Hepatocyte (in vitro differentiated cells): ENCODE results near the gene ZSCAN18. TPM values are rescaled to one million over a fixed set of nuclear protein-coding genes. Genes with fewer than 3 reads are reported as not detected.

ENCODE experiments used
- DNase-seq: peaks from one replicate; pipeline ENCODE4 v3.0.0-alpha.2; 2016; ENCODE audit warnings: low spot score
- H2AFZ ChIP-seq: fragments of 200-600 bp; sonication (generic); 2 replicates; pipeline ENCODE4 v1.6.0; 2016; ENCODE audit warnings: antibody characterized with exemption, mild to moderate bottlenecking
- H3K27ac ChIP-seq: fragments of 200-600 bp; sonication (generic); 2 replicates; pipeline ENCODE4 v1.5.1; 2016; ENCODE audit warnings: mild to moderate bottlenecking
- H3K27me3 ChIP-seq: fragments of 200-600 bp; sonication (generic); 2 replicates; pipeline ENCODE4 v1.6.1; 2016
- H3K36me3 ChIP-seq: fragments of 200-600 bp; sonication (generic); replicated peaks from 2 replicates; pipeline ENCODE4 v1.5.1; 2016; ENCODE audit warnings: low read depth; ENCODE audit not compliant: insufficient read depth
- H3K4me1 ChIP-seq: fragments of 200-600 bp; sonication (generic); 2 replicates; pipeline ENCODE4 v1.5.1; 2016; ENCODE audit warnings: mild to moderate bottlenecking, moderate library complexity; ENCODE audit not compliant: insufficient read depth
- H3K4me2 ChIP-seq: fragments of 200-600 bp; sonication (generic); 2 replicates; pipeline ENCODE4 v1.6.0; 2016
- H3K4me3 ChIP-seq: fragments of 200-600 bp; sonication (generic); 2 replicates; pipeline ENCODE4 v1.5.1; 2016; ENCODE audit warnings: mild to moderate bottlenecking
- H3K79me2 ChIP-seq: fragments of 200-600 bp; sonication (generic); 2 replicates; pipeline ENCODE4 v1.6.0; 2017; ENCODE audit warnings: mild to moderate bottlenecking
- H3K9me2 ChIP-seq: fragments of 200-600 bp; sonication (generic); replicated peaks from 2 replicates; pipeline ENCODE4 v1.6.0; 2017; ENCODE audit warnings: mild to moderate bottlenecking; ENCODE audit not compliant: insufficient read depth
- H3K9me3 ChIP-seq: fragments of 200-600 bp; sonication (generic); 2 replicates; pipeline ENCODE4 v1.5.1; 2016; ENCODE audit warnings: low read depth, mild to moderate bottlenecking
- H4K20me1 ChIP-seq: fragments of 200-600 bp; sonication (generic); 2 replicates; pipeline ENCODE4 v1.6.0; 2016; ENCODE audit warnings: mild to moderate bottlenecking; ENCODE audit not compliant: insufficient read depth, poor library complexity, severe bottlenecking
- EZH2 ChIP-seq: fragments of 200-600 bp; sonication (generic); IDR thresholded peaks from 2 replicates; pipeline ENCODE4 v1.6.1; 2016; ENCODE audit warnings: antibody characterized with exemption, mild to moderate bottlenecking, borderline replicate concordance
- EZH2phosphoT487 ChIP-seq: fragments of 200-600 bp; sonication (generic); IDR thresholded peaks from one replicate; pipeline ENCODE4 v1.6.1; 2018; ENCODE audit warnings: antibody characterized with exemption, mild to moderate bottlenecking, low read depth, moderate library complexity; ENCODE audit not compliant: unreplicated experiment, severe bottlenecking
- WGBS: methylation state at CpG from one replicate; pipeline ENCODE4 v1.1.6; 2016; ENCODE audit warnings: low lambda C conversion rate; ENCODE audit errors: missing lambda C conversion rate; 5-methylcytosine and 5-hydroxymethylcytosine counted together
- polyA plus RNA-seq: library from polyadenylated mRNA; unstranded; fragments of >200 nt; fragmentation: Nextera tagmentation; extraction: Ambion mirVana; gene quantifications from 2 replicates; pipeline ENCODE4 v1.2.1, GENCODE V29; 2016
- total RNA-seq: library from RNA; depleted of rRNA; stranded (reverse); fragments of >200 nt; gene quantifications from 2 replicates; pipeline ENCODE4 v1.2.3, GENCODE V29; 2014
- TF ChIP-seq, protein P1 (sequence below): fragments of 200-600 bp; sonication (generic); IDR thresholded peaks from 2 replicates; pipeline ENCODE4 v1.5.1; 2016; ENCODE audit warnings: antibody characterized with exemption, mild to moderate bottlenecking; ENCODE audit not compliant: poor library complexity

The ZSCAN18 gene
- total and polyA plus RNA-seq, 2 experiments from 2014 or later = 49.8 to 59.1 TPM

DNA sequence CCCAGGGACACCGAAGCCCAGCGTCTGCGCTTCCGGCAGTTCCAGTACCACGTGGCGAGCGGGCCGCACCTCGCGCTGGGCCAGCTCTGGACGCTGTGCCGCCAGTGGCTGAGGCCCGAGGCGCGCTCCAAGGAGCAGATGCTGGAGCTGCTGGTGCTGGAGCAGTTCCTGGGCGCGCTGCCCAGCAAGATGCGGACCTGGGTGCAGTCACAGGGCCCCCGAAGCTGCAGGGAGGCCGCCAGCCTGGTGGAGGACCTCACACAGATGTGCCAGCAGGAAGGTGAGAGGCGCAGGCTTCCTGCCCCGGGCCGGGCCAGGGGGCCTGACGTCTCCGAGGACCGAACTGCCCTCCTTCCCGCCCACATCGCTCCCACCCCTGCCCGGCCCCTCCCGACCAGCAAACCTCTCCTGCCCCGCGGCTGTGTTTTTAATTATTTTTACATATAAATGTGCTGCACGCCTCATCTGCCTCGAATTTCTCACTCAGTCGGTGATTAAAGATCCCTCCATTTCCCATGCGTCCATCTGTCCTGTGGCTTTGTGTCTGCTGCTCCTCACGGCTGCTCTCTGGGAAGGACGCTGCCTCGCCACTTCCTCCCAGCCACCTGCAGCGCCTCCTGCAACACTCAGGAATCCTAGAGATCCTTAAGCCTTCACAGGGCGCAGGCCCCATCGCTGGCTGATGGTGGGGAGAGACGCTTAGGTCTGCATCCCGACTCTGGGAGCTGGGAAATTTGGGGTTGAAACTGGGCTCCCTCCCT, 59.9 kb downstream of the ZSCAN18 start:
- Histone ChIP-seq H3K9me2 (no peaks in the 10 kb centered on the region), H3K9me3 (no peaks in the 10 kb centered on the region), H3K27me3 (no peaks in the 10 kb centered on the region), H3K36me3 (no peaks in the 10 kb centered on the region), H3K27ac (no peak overlapping the region), H4K20me1 (no peaks in the 10 kb centered on the region), H2AFZ (no peak overlapping the region), H3K79me2 (no peaks in the 10 kb centered on the region), H3K4me1 (no peaks in the 10 kb centered on the region), H3K4me2 (no peak overlapping the region), H3K4me3 (no peak overlapping the region)
- 66% methylated on average over 31 of the region's 44 CpGs for WGBS
- TF ChIP-seq EZH2phosphoT487 = no peak
- no peak for TF ChIP-seq EZH2
- TF ChIP-seq, protein P1, sequence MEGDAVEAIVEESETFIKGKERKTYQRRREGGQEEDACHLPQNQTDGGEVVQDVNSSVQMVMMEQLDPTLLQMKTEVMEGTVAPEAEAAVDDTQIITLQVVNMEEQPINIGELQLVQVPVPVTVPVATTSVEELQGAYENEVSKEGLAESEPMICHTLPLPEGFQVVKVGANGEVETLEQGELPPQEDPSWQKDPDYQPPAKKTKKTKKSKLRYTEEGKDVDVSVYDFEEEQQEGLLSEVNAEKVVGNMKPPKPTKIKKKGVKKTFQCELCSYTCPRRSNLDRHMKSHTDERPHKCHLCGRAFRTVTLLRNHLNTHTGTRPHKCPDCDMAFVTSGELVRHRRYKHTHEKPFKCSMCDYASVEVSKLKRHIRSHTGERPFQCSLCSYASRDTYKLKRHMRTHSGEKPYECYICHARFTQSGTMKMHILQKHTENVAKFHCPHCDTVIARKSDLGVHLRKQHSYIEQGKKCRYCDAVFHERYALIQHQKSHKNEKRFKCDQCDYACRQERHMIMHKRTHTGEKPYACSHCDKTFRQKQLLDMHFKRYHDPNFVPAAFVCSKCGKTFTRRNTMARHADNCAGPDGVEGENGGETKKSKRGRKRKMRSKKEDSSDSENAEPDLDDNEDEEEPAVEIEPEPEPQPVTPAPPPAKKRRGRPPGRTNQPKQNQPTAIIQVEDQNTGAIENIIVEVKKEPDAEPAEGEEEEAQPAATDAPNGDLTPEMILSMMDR = no peak
- DNase-seq = no peak

- no peak overlapping the region for H3K4me3 ChIP-seq
- H3K27me3 ChIP-seq = no peaks in the 10 kb centered on the region
- H2AFZ ChIP-seq = no peak overlapping the region
- H3K79me2 ChIP-seq = no peaks in the 10 kb centered on the region
- no peaks in the 10 kb centered on the region for H4K20me1 ChIP-seq
- 84% methylated on average over 8 of the region's 8 CpGs for WGBS
- no peaks in the 10 kb centered on the region for H3K36me3 ChIP-seq
- H3K4me2 ChIP-seq = no peak overlapping the region
- H3K27ac ChIP-seq = no peak overlapping the region
- H3K9me3 ChIP-seq = no peaks in the 10 kb centered on the region
- H3K9me2 ChIP-seq = no peaks in the 10 kb centered on the region
- DNase-seq = no peak
- no peaks in the 10 kb centered on the region for H3K4me1 ChIP-seq
- TF ChIP-seq EZH2 = no peak
- TF ChIP-seq EZH2phosphoT487 = no peak
- TF ChIP-seq, protein P1 = no peak
Observed at GRCh38 chr19:58035863-58036262, 62.2 kb downstream of the ZSCAN18 start.

DNA sequence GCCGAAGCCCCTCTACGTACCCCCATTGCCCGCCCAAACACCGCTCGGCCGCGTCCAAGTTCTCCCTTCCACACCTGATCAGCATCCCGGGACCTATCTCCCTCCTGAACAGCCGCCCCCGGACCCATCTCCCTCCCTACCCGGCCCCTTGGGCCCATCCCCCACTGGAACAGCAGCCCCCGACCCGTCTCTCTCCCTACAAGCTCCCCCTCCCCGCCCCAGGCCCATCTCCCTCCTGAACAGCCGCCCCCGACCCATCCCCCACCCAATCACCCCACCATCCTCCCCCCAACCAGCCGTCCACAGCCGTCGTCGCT, 63.6 kb downstream of the ZSCAN18 start:
- WGBS = 33% methylated on average over 1 of the region's 20 CpGs
- peak overlapping the region; percentile 56 for H2AFZ ChIP-seq
- no peaks in the 10 kb centered on the region for H3K9me2 ChIP-seq
- H4K20me1 ChIP-seq = no peaks in the 10 kb centered on the region
- peak overlapping the region; percentile 52 for H3K4me3 ChIP-seq
- peak overlapping the region; percentile 72 for H3K4me2 ChIP-seq
- no peaks in the 10 kb centered on the region for H3K36me3 ChIP-seq
- H3K27ac ChIP-seq = peak overlapping the region; percentile 68
- no peaks in the 10 kb centered on the region for H3K27me3 ChIP-seq
- no peaks in the 10 kb centered on the region for H3K9me3 ChIP-seq
- H3K4me1 ChIP-seq = no peaks in the 10 kb centered on the region
- TF ChIP-seq EZH2phosphoT487 = no peak
- TF ChIP-seq, protein P1 = no peak
- TF ChIP-seq EZH2 = no peak
- DNase-seq = peak; percentile 39
- no peaks in the 10 kb centered on the region for H3K79me2 ChIP-seq

Other genes starting within 250 kb of the ZSCAN18 start
- 36.8 and 60.5 TPM in 2 replicates for gene ZNF587, start 248.4 kb downstream of the ZSCAN18 start, total RNA-seq
- gene ZNF587, start 248.4 kb downstream of the ZSCAN18 start, polyA plus RNA-seq = 8.8 and 11.5 TPM in 2 replicates
- 11.4 and 16.1 TPM in 2 replicates for gene ZNF814, start 209.2 kb downstream of the ZSCAN18 start, total RNA-seq
- 19.2 and 40.0 TPM in 2 replicates for gene ZNF814, start 209.2 kb downstream of the ZSCAN18 start, polyA plus RNA-seq
- gene ZNF417, start 181.6 kb downstream of the ZSCAN18 start, total RNA-seq = 11.4 and 14.3 TPM in 2 replicates
- 3.9 and 6.2 TPM in 2 replicates for gene ZNF417, start 181.6 kb downstream of the ZSCAN18 start, polyA plus RNA-seq
- gene ZNF418, start 162.8 kb downstream of the ZSCAN18 start, total RNA-seq = 6.1 and 8.2 TPM in 2 replicates
- 2.8 and 3.2 TPM in 2 replicates for gene ZNF418, start 162.8 kb downstream of the ZSCAN18 start, polyA plus RNA-seq
- gene ZNF256, start 150.5 kb downstream of the ZSCAN18 start, total RNA-seq = 5.4 and 8.8 TPM in 2 replicates
- 3.7 and 4.6 TPM in 2 replicates for gene ZNF256, start 150.5 kb downstream of the ZSCAN18 start, polyA plus RNA-seq
- gene C19orf18, start 123.7 kb downstream of the ZSCAN18 start, total RNA-seq = 0.60 TPM in 1 of 2 replicates, not detected in the other
- gene C19orf18, start 123.7 kb downstream of the ZSCAN18 start, polyA plus RNA-seq = 1.9 and 2.0 TPM in 2 replicates
- gene ZNF606, start 95.4 kb downstream of the ZSCAN18 start, total RNA-seq = 18.0 and 19.7 TPM in 2 replicates
- 17.6 and 26.0 TPM in 2 replicates for gene ZNF606, start 95.4 kb downstream of the ZSCAN18 start, polyA plus RNA-seq
- gene ZSCAN1, start 64.2 kb downstream of the ZSCAN18 start, total RNA-seq = 0.33 and 1.2 TPM in 2 replicates
- gene ZSCAN1, start 64.2 kb downstream of the ZSCAN18 start, polyA plus RNA-seq = 1.1 and 3.8 TPM in 2 replicates
- 5.8 and 7.4 TPM in 2 replicates for gene ZNF135, start 38.9 kb downstream of the ZSCAN18 start, total RNA-seq
- 4.3 and 5.0 TPM in 2 replicates for gene ZNF135, start 38.9 kb downstream of the ZSCAN18 start, polyA plus RNA-seq
- 17.0 and 18.4 TPM in 2 replicates for gene ZNF329, start 52.6 kb upstream of the ZSCAN18 start, total RNA-seq
- 1.8 and 2.8 TPM in 2 replicates for gene ZNF329, start 52.6 kb upstream of the ZSCAN18 start, polyA plus RNA-seq
- 28.1 and 28.8 TPM in 2 replicates for gene ZNF274, start 84.8 kb upstream of the ZSCAN18 start, total RNA-seq
- gene ZNF274, start 84.8 kb upstream of the ZSCAN18 start, polyA plus RNA-seq = 29.0 and 30.8 TPM in 2 replicates
- gene ZNF544, start 130.7 kb upstream of the ZSCAN18 start, total RNA-seq = 19.3 and 34.1 TPM in 2 replicates
- 12.3 and 17.2 TPM in 2 replicates for gene ZNF544, start 130.7 kb upstream of the ZSCAN18 start, polyA plus RNA-seq
- gene ZNF8, start 180.7 kb upstream of the ZSCAN18 start, total RNA-seq = 7.1 and 8.7 TPM in 2 replicates
- 1.0 and 1.4 TPM in 2 replicates for gene ZNF8, start 180.7 kb upstream of the ZSCAN18 start, polyA plus RNA-seq
- 57.9 and 73.2 TPM in 2 replicates for gene ERVK3-1, start 207.1 kb upstream of the ZSCAN18 start, total RNA-seq
- gene ERVK3-1, start 207.1 kb upstream of the ZSCAN18 start, polyA plus RNA-seq = 68.9 and 71.7 TPM in 2 replicates
- gene ZSCAN22, start 228.8 kb upstream of the ZSCAN18 start, total RNA-seq = 1.3 and 2.0 TPM in 2 replicates
- gene ZSCAN22, start 228.8 kb upstream of the ZSCAN18 start, polyA plus RNA-seq = 2.2 and 3.0 TPM in 2 replicates